Hepatocyte (in vitro differentiated cells): ENCODE results near the gene SLC35A5. TPM values are rescaled to one million over a fixed set of nuclear protein-coding genes. Genes with fewer than 3 reads are reported as not detected.

Experiments
- DNase-seq: peaks from one replicate; pipeline ENCODE4 v3.0.0-alpha.2; 2016; ENCODE audit warnings: low spot score
- H2AFZ ChIP-seq: fragments of 200-600 bp; sonication (generic); 2 replicates; pipeline ENCODE4 v1.6.0; 2016; ENCODE audit warnings: antibody characterized with exemption, mild to moderate bottlenecking
- H3K27ac ChIP-seq: fragments of 200-600 bp; sonication (generic); 2 replicates; pipeline ENCODE4 v1.5.1; 2016; ENCODE audit warnings: mild to moderate bottlenecking
- H3K27me3 ChIP-seq: fragments of 200-600 bp; sonication (generic); 2 replicates; pipeline ENCODE4 v1.6.1; 2016
- H3K36me3 ChIP-seq: fragments of 200-600 bp; sonication (generic); replicated peaks from 2 replicates; pipeline ENCODE4 v1.5.1; 2016; ENCODE audit warnings: low read depth; ENCODE audit not compliant: insufficient read depth
- H3K4me1 ChIP-seq: fragments of 200-600 bp; sonication (generic); 2 replicates; pipeline ENCODE4 v1.5.1; 2016; ENCODE audit warnings: mild to moderate bottlenecking, moderate library complexity; ENCODE audit not compliant: insufficient read depth
- H3K4me2 ChIP-seq: fragments of 200-600 bp; sonication (generic); 2 replicates; pipeline ENCODE4 v1.6.0; 2016
- H3K4me3 ChIP-seq: fragments of 200-600 bp; sonication (generic); 2 replicates; pipeline ENCODE4 v1.5.1; 2016; ENCODE audit warnings: mild to moderate bottlenecking
- H3K79me2 ChIP-seq: fragments of 200-600 bp; sonication (generic); 2 replicates; pipeline ENCODE4 v1.6.0; 2017; ENCODE audit warnings: mild to moderate bottlenecking
- H3K9me2 ChIP-seq: fragments of 200-600 bp; sonication (generic); replicated peaks from 2 replicates; pipeline ENCODE4 v1.6.0; 2017; ENCODE audit warnings: mild to moderate bottlenecking; ENCODE audit not compliant: insufficient read depth
- H3K9me3 ChIP-seq: fragments of 200-600 bp; sonication (generic); 2 replicates; pipeline ENCODE4 v1.5.1; 2016; ENCODE audit warnings: low read depth, mild to moderate bottlenecking
- H4K20me1 ChIP-seq: fragments of 200-600 bp; sonication (generic); 2 replicates; pipeline ENCODE4 v1.6.0; 2016; ENCODE audit warnings: mild to moderate bottlenecking; ENCODE audit not compliant: insufficient read depth, poor library complexity, severe bottlenecking
- EZH2 ChIP-seq: fragments of 200-600 bp; sonication (generic); IDR thresholded peaks from 2 replicates; pipeline ENCODE4 v1.6.1; 2016; ENCODE audit warnings: antibody characterized with exemption, mild to moderate bottlenecking, borderline replicate concordance
- EZH2phosphoT487 ChIP-seq: fragments of 200-600 bp; sonication (generic); IDR thresholded peaks from one replicate; pipeline ENCODE4 v1.6.1; 2018; ENCODE audit warnings: antibody characterized with exemption, mild to moderate bottlenecking, low read depth, moderate library complexity; ENCODE audit not compliant: unreplicated experiment, severe bottlenecking
- WGBS: methylation state at CpG from one replicate; pipeline ENCODE4 v1.1.6; 2016; ENCODE audit warnings: low lambda C conversion rate; ENCODE audit errors: missing lambda C conversion rate; 5-methylcytosine and 5-hydroxymethylcytosine counted together
- polyA plus RNA-seq: library from polyadenylated mRNA; unstranded; fragments of >200 nt; fragmentation: Nextera tagmentation; extraction: Ambion mirVana; gene quantifications from 2 replicates; pipeline ENCODE4 v1.2.1, GENCODE V29; 2016
- total RNA-seq: library from RNA; depleted of rRNA; stranded (reverse); fragments of >200 nt; gene quantifications from 2 replicates; pipeline ENCODE4 v1.2.3, GENCODE V29; 2014
- TF ChIP-seq, protein P1 (sequence below): fragments of 200-600 bp; sonication (generic); IDR thresholded peaks from 2 replicates; pipeline ENCODE4 v1.5.1; 2016; ENCODE audit warnings: antibody characterized with exemption, mild to moderate bottlenecking; ENCODE audit not compliant: poor library complexity

SLC35A5 gene
- total and polyA plus RNA-seq, 2 experiments from 2014 or later: 30.5 to 56.8 TPM

DNA sequence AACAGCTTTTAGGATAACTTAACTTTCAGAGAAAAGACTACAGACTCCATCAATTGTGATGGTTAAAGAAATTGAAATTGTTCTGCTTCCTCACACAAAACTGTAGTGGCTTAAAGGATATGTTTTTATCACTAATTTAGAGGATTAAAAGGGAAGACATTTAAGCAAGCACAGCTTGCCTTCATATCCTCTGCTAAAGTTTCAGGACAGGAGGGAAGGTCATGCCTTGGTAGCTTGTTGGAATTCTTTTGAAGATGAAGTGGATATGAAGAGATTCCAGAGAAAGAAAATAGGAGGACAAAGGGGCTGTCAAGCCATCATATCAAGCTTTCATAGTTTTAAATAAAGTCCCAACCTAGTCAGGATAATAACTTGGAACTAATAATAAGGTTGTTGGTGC lies 46.0 kb downstream of the SLC35A5 start:
- Histone ChIP-seq H3K4me3 (no peak overlapping the region), H3K4me2 (no peak overlapping the region), H3K36me3 (no peaks in the 10 kb centered on the region), H3K9me2 (no peaks in the 10 kb centered on the region), H3K79me2 (no peaks in the 10 kb centered on the region), H2AFZ (no peak overlapping the region), H3K27me3 (no peaks in the 10 kb centered on the region), H3K27ac (no peak overlapping the region), H3K4me1 (no peaks in the 10 kb centered on the region), H4K20me1 (no peaks in the 10 kb centered on the region), H3K9me3 (no peaks in the 10 kb centered on the region)
- no peak for DNase-seq
- TF ChIP-seq EZH2 (no peak), EZH2phosphoT487 (no peak)
- TF ChIP-seq, protein P1, sequence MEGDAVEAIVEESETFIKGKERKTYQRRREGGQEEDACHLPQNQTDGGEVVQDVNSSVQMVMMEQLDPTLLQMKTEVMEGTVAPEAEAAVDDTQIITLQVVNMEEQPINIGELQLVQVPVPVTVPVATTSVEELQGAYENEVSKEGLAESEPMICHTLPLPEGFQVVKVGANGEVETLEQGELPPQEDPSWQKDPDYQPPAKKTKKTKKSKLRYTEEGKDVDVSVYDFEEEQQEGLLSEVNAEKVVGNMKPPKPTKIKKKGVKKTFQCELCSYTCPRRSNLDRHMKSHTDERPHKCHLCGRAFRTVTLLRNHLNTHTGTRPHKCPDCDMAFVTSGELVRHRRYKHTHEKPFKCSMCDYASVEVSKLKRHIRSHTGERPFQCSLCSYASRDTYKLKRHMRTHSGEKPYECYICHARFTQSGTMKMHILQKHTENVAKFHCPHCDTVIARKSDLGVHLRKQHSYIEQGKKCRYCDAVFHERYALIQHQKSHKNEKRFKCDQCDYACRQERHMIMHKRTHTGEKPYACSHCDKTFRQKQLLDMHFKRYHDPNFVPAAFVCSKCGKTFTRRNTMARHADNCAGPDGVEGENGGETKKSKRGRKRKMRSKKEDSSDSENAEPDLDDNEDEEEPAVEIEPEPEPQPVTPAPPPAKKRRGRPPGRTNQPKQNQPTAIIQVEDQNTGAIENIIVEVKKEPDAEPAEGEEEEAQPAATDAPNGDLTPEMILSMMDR: no peak

DNA sequence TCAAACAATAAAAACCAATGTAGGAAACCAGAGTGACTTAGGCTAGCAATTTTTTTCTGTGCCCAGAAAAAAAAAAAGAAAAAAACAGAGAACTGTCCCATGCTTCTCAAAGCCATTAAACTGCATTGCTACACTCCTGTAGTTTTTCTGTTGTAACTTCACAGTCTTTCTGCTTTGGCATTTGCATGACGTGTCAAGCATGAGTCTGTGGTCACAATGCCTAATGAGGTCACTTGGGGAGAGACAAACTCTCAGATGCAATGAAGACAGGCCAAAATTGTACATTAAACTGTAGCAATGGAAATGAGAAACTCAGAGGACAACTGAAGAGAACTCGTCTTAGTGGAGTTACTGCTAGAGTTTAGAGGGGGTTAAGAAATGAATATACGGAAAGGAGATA lies 48.3 kb downstream of the SLC35A5 start:
- Histone ChIP-seq H3K79me2 (no peaks in the 10 kb centered on the region), H3K4me3 (no peak overlapping the region), H3K4me2 (no peak overlapping the region), H3K36me3 (no peaks in the 10 kb centered on the region), H2AFZ (no peak overlapping the region), H3K9me2 (no peaks in the 10 kb centered on the region), H3K27ac (no peak overlapping the region), H4K20me1 (no peaks in the 10 kb centered on the region), H3K9me3 (no peaks in the 10 kb centered on the region), H3K27me3 (no peaks in the 10 kb centered on the region), H3K4me1 (no peaks in the 10 kb centered on the region)
- TF ChIP-seq, protein P1: no peak
- no peak for TF ChIP-seq EZH2
- TF ChIP-seq EZH2phosphoT487: no peak
- DNase-seq: no peak
- 92% methylated on average over 3 of the region's 3 CpGs for WGBS

DNA sequence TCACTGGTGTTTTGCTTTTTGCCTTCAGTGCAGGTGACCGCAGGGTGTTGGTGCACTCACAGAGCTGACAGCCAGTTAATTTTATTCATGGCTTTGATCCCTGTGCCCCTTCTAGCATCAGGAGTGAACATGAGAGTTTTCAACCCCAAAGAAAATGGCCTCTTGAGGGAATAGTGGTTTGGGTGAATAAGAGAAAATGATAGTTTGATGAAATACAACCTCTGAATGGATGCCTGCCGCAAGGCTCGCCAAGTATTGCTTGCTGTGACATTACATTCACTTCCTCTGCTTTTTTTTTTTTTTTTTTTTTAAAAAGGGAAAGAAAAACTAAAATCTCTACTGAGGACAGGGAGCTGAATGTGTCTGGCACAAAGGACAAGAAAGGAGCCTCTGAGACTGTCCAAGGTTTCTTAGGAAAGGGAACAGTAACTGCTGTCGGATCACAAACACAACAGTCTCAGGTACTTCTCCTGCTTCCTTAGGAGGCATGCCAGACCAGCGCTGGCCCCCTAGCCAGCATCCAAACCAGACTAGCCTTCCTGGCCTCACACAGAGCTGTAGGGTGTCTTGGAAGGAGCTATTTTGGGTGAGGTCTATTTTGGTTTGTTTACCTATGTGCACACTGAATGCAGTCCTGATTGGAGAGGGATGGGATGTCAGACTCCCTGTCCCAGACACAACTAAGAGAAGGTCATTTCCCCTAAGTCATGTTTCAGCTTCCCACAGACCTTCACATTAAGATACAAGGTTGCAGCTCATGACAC lies 50.1 kb downstream of the SLC35A5 start:
- Histone ChIP-seq H3K79me2 (no peaks in the 10 kb centered on the region), H4K20me1 (no peaks in the 10 kb centered on the region), H3K4me2 (no peak overlapping the region), H3K4me3 (no peak overlapping the region), H3K36me3 (no peaks in the 10 kb centered on the region), H3K9me3 (no peaks in the 10 kb centered on the region), H2AFZ (no peak overlapping the region), H3K4me1 (no peaks in the 10 kb centered on the region), H3K27ac (no peak overlapping the region), H3K9me2 (no peaks in the 10 kb centered on the region), H3K27me3 (no peaks in the 10 kb centered on the region)
- TF ChIP-seq EZH2phosphoT487 (no peak), EZH2 (no peak)
- TF ChIP-seq, protein P1: no peak
- DNase-seq: no peak
- WGBS: 90% methylated on average over 5 of the region's 5 CpGs
